K562 (cell line): Measurements from ENCODE around the gene CTSZ. TPM values are rescaled to one million over a fixed set of nuclear protein-coding genes. Genes with fewer than 3 reads are reported as not detected.

ENCODE experiments used
- BCLAF1 ChIP-seq, 2 experiments: fragments of 450-650 bp in 1 of 2; IDR thresholded peaks; 2 replicates each; pipeline ENCODE4 v1.6.1; 2011 to 2017; ENCODE audit warnings: low read depth in 2 of 2, antibody characterized with exemption in 1 of 2, borderline replicate concordance in 1 of 2, low read length in 1 of 2, mild to moderate bottlenecking in 1 of 2, mixed read lengths in 1 of 2; ENCODE audit not compliant: control insufficient read depth in 1 of 2
- MTF1 ChIP-seq: fragments of 250-450 bp; sonication (Bioruptor Pico); IDR thresholded peaks from 2 replicates; pipeline ENCODE4 v1.9.0; 2021; ENCODE audit warnings: moderate library complexity, mild to moderate bottlenecking, inconsistent platforms, borderline replicate concordance
- NKRF ChIP-seq: fragments of 450-650 bp; IDR thresholded peaks from 2 replicates; pipeline ENCODE4 v1.6.1; 2016; ENCODE audit warnings: borderline replicate concordance
- NR2C2 ChIP-seq, 2 experiments: fragments of 200-800 bp in 1 of 2; sonication (Bioruptor generic) in 1 of 2; sonication (generic) in 1 of 2; formaldehyde crosslinking in 1 of 2; IDR thresholded peaks; 2 replicates each; pipeline versions ENCODE4 v1.6.1 to v1.8.0; 2016 to 2022; ENCODE audit warnings: mild to moderate bottlenecking in 1 of 2, missing compliant biosample characterization in 1 of 2, missing genetic modification characterization in 1 of 2, missing genetic modification reagents in 1 of 2
- SAP30 ChIP-seq: fragments of 200-600 bp; sonication (generic); IDR thresholded peaks from 2 replicates; pipeline ENCODE4 v1.6.1; 2012; ENCODE audit warnings: borderline replicate concordance, low read depth, mild to moderate bottlenecking, moderate library complexity, low read length, control low read depth, inconsistent platforms; ENCODE audit not compliant: insufficient read depth, poor library complexity, severe bottlenecking
- SMARCA5 ChIP-seq: fragments of 450-650 bp; IDR thresholded peaks from 2 replicates; pipeline ENCODE4 v1.6.1; 2016
- TRIM24 ChIP-seq, 2 experiments: fragments of 450-650 bp; IDR thresholded peaks; 2 replicates each; pipeline ENCODE4 v1.6.1; 2016
- ZBTB40 ChIP-seq, 2 experiments: fragments of 450-650 bp in 1 of 2; sonication (generic) in 1 of 2; formaldehyde crosslinking in 1 of 2; IDR thresholded peaks; 2 replicates each; pipeline versions ENCODE4 v1.7.1 to v1.9.0; 2016 to 2022; ENCODE audit warnings: inconsistent platforms in 1 of 2, mild to moderate bottlenecking in 1 of 2, missing genetic modification reagents in 1 of 2
- ZNF764 ChIP-seq: fragments of 250-450 bp; sonication (Bioruptor Pico); IDR thresholded peaks from 2 replicates; pipeline ENCODE4 v1.4.0; 2020; ENCODE audit warnings: low read depth, mild to moderate bottlenecking, moderate library complexity
- polyA plus RNA-seq, 8 experiments: library from polyadenylated mRNA; depleted of rRNA in 4 of 8; stranded (reverse) in 5 of 8; unstranded in 3 of 8; fragments of >200 nt; fragmentation: Nextera tagmentation in 2 of 8; fragmentation: Illumina TruSeq in 1 of 8; extraction: Ambion mirVana in 2 of 8; extraction: Trizol in 1 of 8; gene quantifications; 2 replicates each; pipeline versions ENCODE4 v1.2.1 to v1.2.3, GENCODE V29; 2011 to 2014; ENCODE audit warnings: inconsistent platforms in 1 of 8, missing spikeins in 1 of 8
- total RNA-seq, 7 experiments: library from RNA; depleted of rRNA in 6 of 7; stranded (reverse); fragments of >200 nt in 6 of 7; fragmentation: Illumina TruSeq in 2 of 7; extraction: Trizol in 2 of 7; gene quantifications; 2 replicates each; pipeline versions ENCODE4 v1.2.1 to v1.2.3, GENCODE V29; 2011 to 2021; ENCODE audit warnings: low replicate concordance in 1 of 7

CTSZ gene
- total and polyA plus RNA-seq, 9 of the 15 experiments (the other 6 are each of a cell fraction or from before 2014, with no cell fraction given), result 1.6 to 143 (median 82.8) TPM

GRCh38 chr20:59032713-59033059 is 25.6 kb upstream of the CTSZ start (continued):
- TF ChIP-seq ZBTB40 (IDR thresholded peaks at IDR 0.05) (no peak), ZBTB40 (CRISPR knock-in tag; IDR thresholded peaks at IDR 0.05) (no peak), SAP30 (peak; percentile 28), TRIM24 (IDR thresholded peaks at IDR 0.05) (no peak), NKRF (peak; percentile 23; the same call in 1 of the 2 replicates), BCLAF1 (IDR thresholded peaks at IDR 0.05; ENCODE audit: borderline replicate concordance in 1 of 2, control insufficient read depth in 1 of 2, low read depth in 2 of 2, low read length in 1 of 2) (no peak), MTF1 (CRISPR knock-in tag) (no peak), ZNF764 (CRISPR knock-in tag) (no peak), NR2C2 (CRISPR knock-in tag; IDR thresholded peaks at IDR 0.05) (no peak), NR2C2 (tag; IDR thresholded peaks at IDR 0.05) (peak; percentile 0; the same call in 1 of the 2 replicates), SMARCA5 (0 out of 2 replicates have a peak, but pooled peaks have one; percentile 28)
